Psoas muscle (tissue), 8 donors: ENCODE results near the gene PLPPR5. TPM values are rescaled to one million over a fixed set of nuclear protein-coding genes. Genes with fewer than 3 reads are reported as not detected.

ENCODE experiments used
- ATAC-seq, 4 donors: fragments of 200-7000 bp; cut with Tn5 transposase; one replicate each; pipeline ENCODE4 v1.9.1; 2020; ENCODE audit warnings: moderate library complexity in 3 of 4, mild to moderate bottlenecking in 2 of 4
- DNase-seq, 2 donors: peaks; one replicate each; pipeline ENCODE4 v3.0.0-alpha.2; 2020
- H3K27ac ChIP-seq: fragments of 200-600 bp; one replicate; pipeline ENCODE4 v1.8.0; 2022
- H3K27me3 ChIP-seq, 3 donors: fragments of 200-600 bp in 1 of 3; one replicate each; pipeline versions ENCODE4 v1.6.1 to v1.8.0; 2013 to 2022; ENCODE audit warnings: low read length in 2 of 3, mild to moderate bottlenecking in 2 of 3, moderate library complexity in 1 of 3; ENCODE audit not compliant: insufficient read depth in 3 of 3
- H3K36me3 ChIP-seq, 2 donors: fragments of 200-600 bp in 1 of 2; one replicate each; pipeline versions ENCODE4 v1.6.1 to v1.8.0; 2013 to 2022; ENCODE audit warnings: low read depth in 1 of 2, mild to moderate bottlenecking in 1 of 2, moderate library complexity in 1 of 2; ENCODE audit not compliant: insufficient read depth in 1 of 2
- H3K4me1 ChIP-seq: fragments of 200-600 bp; one replicate; pipeline ENCODE4 v1.8.0; 2022
- H3K4me3 ChIP-seq: fragments of 200-600 bp; one replicate; pipeline ENCODE4 v1.8.0; 2022; ENCODE audit warnings: mild to moderate bottlenecking
- H3K9me3 ChIP-seq: fragments of 200-600 bp; one replicate; pipeline ENCODE4 v1.8.0; 2022
- CTCF ChIP-seq: fragments of 200-600 bp; IDR thresholded peaks from one replicate; pipeline ENCODE4 v1.8.0; 2022; ENCODE audit warnings: antibody characterized with exemption
- WGBS, 3 donors: extraction: QIAGEN DNeasy Blood & Tissue Kit; methylation state at CpG; one replicate each; pipeline versions ENCODE4 v1.1.6 to v1.1.7; 2013; 5-methylcytosine and 5-hydroxymethylcytosine counted together
- intact Hi-C, 2 donors: fragments of 100-400 bp; cut with DNase I; formaldehyde crosslinking; loops; one replicate each; pipeline versions ENCODE4 v1.11.0 to v1.14.2; 2022
- polyA plus RNA-seq, 3 donors: library from polyadenylated mRNA; stranded (reverse); fragments of 200-250 nt; gene quantifications; one replicate each; pipeline ENCODE4 v1.2.3, GENCODE V29; 2013
- total RNA-seq, 4 donors: library from RNA; stranded (reverse); fragmentation: NEBNext Ultra II Directional in 2 of 4; extraction: Animal tissue kit (Norgen Biotek cat#: 25700) in 2 of 4; gene quantifications; one replicate each; pipeline versions ENCODE4 v1.2.1 to v1.2.4, GENCODE V29; 2021 to 2023
- donor health status: healthy with polysubstance abuse.
- donor health status: DM: no; HTN: no; CAD: no; lungs with moderate emphysema.
- donor health status: Bipolar disorder and iron deficiency.
- donor health status: healthy.
- donor health status: DM: yes; HTN: yes; CAD: no.
- donor health status: DM: no; HTN: no; CAD: no.
- donor health status: DM: no; HTN: no; CAD: no.
- donor health status: DM: yes; HTN: yes; CAD: no.

The PLPPR5 gene
- total and polyA plus RNA-seq, 7 donors: 0.01 TPM; not detected in 6

- H3K4me3 ChIP-seq: no peak overlapping the region
- no peaks in the 10 kb centered on the region for H3K4me1 ChIP-seq
- H3K36me3 ChIP-seq: no peaks in the 10 kb centered on the region
- intact Hi-C loops: no loop called here
- no peak for DNase-seq
- no peak overlapping the region for H3K27ac ChIP-seq
- H3K9me3 ChIP-seq: no peaks in the 10 kb centered on the region
- TF ChIP-seq CTCF: no peak
- WGBS, 3 donors: 75 to 83% (median 76%) methylated on average over 6 of the region's 6 CpGs
- no peaks in the 10 kb centered on the region for H3K27me3 ChIP-seq
- no peak for ATAC-seq
Observed at GRCh38 chr1:98896711-98897445, 107.8 kb downstream of the PLPPR5 start.

- H3K36me3 ChIP-seq: no peaks in the 10 kb centered on the region
- H3K27ac ChIP-seq: no peak overlapping the region
- WGBS, 3 donors: 64 to 75% (median 69%) methylated on average over 2 of the region's 2 CpGs
- TF ChIP-seq CTCF: no peak
- H3K4me1 ChIP-seq: no peaks in the 10 kb centered on the region
- H3K27me3 ChIP-seq: no peaks in the 10 kb centered on the region
- no peak overlapping the region for H3K4me3 ChIP-seq
- intact Hi-C loops: no loop called here
- ATAC-seq (no peak), DNase-seq (no peak)
- no peaks in the 10 kb centered on the region for H3K9me3 ChIP-seq
Observed at GRCh38 chr1:98893371-98893770, 111.3 kb downstream of the PLPPR5 start.

GRCh38 chr1:98888869-98889268, 115.8 kb downstream of the PLPPR5 start:
- DNase-seq: no peak
- no peak for ATAC-seq
- Histone ChIP-seq H3K9me3 (no peaks in the 10 kb centered on the region), H3K36me3 (no peaks in the 10 kb centered on the region), H3K27me3 (no peaks in the 10 kb centered on the region), H3K27ac (no peak overlapping the region), H3K4me3 (no peak overlapping the region), H3K4me1 (no peaks in the 10 kb centered on the region)
- intact Hi-C loops: no loop called here
- TF ChIP-seq CTCF: no peak

GRCh38 chr1:98887507-98887906, 117.2 kb downstream of the PLPPR5 start:
- no peaks in the 10 kb centered on the region for H3K4me1 ChIP-seq
- TF ChIP-seq CTCF: no peak
- no peaks in the 10 kb centered on the region for H3K9me3 ChIP-seq
- no peak overlapping the region for H3K4me3 ChIP-seq
- no peaks in the 10 kb centered on the region for H3K27me3 ChIP-seq
- WGBS, 3 donors: 70 to 83% (median 72%) methylated on average over 1 of the region's 1 CpG
- DNase-seq (no peak), ATAC-seq (no peak)
- H3K27ac ChIP-seq: no peak overlapping the region
- intact Hi-C loops: no loop called here
- no peaks in the 10 kb centered on the region for H3K36me3 ChIP-seq

- no peak for DNase-seq
- Histone ChIP-seq H3K4me3 (no peak overlapping the region), H3K27me3 (no peaks in the 10 kb centered on the region), H3K27ac (no peak overlapping the region), H3K36me3 (no peaks in the 10 kb centered on the region), H3K9me3 (no peaks in the 10 kb centered on the region), H3K4me1 (no peaks in the 10 kb centered on the region)
- ATAC-seq: no peak
- no peak for TF ChIP-seq CTCF
- intact Hi-C loops: no loop called here
Observed at GRCh38 chr1:98884864-98885263, 119.8 kb downstream of the PLPPR5 start.
